GM12891 (cell line): ENCODE measurements around the gene ARMH3.

Experiments used
- PAX5 ChIP-seq: IDR thresholded peaks from 2 replicates; pipeline ENCODE4 v1.6.1; 2011; ENCODE audit warnings: low read length, moderate library complexity, mild to moderate bottlenecking; ENCODE audit not compliant: insufficient read depth, severe bottlenecking
- POLR2A ChIP-seq: IDR thresholded peaks from 2 replicates; pipeline ENCODE4 v1.6.1; 2011; ENCODE audit warnings: low read depth, low read length, control low read depth
- POLR2AphosphoS5 ChIP-seq: IDR thresholded peaks from 2 replicates; pipeline ENCODE4 v1.6.1; 2011; ENCODE audit warnings: low read depth, low read length, control low read depth
- TAF1 ChIP-seq: IDR thresholded peaks from 2 replicates; pipeline ENCODE4 v1.6.1; 2011; ENCODE audit warnings: low read depth, low read length, control low read depth

DNA sequence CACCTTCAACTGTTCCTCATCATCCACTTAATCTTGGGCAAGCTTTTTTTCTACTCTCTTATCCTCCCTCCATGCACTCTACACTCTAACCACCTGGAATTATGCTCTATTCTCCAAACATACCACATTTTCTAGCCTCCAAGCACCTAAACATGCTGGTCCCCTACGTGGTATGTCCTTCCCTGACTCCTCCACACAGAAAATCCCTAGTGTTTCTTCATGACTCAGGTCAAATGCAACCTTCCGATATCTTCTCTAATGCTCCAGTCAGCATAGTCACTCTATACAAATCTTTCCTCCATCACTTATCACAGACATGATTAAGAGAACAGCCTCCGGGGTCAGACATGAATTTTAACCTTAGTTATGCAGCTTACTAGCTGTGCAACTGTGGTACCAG, 68.8 kb downstream of the ARMH3 start:
- TF ChIP-seq POLR2A (no peak), POLR2AphosphoS5 (no peak), TAF1 (no peak), PAX5 (no peak)
